SKM-1 (cell line): ENCODE results near the gene KRTAP25-1.

Source experiments
- DNase-seq: peaks from one replicate; lab custom pipeline; 2025; ENCODE audit not compliant: unreplicated experiment; lab: John Stamatoyannopoulos, UW

KRTAP25-1 gene, protein sequence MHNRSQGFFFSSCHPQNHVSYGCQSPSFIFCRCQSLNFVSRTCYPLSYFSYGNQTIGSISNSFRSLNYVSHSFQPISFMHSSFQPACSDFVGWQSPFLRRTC

DNA sequence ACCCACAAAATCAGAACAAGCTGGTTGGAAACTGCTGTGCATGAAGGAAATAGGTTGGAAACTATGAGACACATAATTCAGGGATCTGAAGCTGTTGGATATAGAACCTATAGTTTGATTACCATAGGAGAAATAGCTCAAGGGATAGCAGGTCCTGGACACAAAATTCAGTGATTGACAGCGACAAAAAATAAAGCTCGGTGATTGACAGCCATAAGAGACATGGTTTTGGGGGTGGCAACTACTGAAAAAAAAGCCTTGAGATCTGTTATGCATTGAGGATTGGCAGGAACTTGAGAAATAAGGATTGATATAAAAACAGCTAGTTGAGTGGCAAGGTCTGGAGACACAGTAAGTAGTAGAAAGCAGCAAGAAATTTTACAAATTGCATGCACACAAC is at the start of gene KRTAP25-1:
TSS of gene KRTAP25-1 (minus strand) at position 300 of the 400 bp plus-strand sequence. CDS start at position 276, 24 bp downstream.
- no peak for DNase-seq

DNA sequence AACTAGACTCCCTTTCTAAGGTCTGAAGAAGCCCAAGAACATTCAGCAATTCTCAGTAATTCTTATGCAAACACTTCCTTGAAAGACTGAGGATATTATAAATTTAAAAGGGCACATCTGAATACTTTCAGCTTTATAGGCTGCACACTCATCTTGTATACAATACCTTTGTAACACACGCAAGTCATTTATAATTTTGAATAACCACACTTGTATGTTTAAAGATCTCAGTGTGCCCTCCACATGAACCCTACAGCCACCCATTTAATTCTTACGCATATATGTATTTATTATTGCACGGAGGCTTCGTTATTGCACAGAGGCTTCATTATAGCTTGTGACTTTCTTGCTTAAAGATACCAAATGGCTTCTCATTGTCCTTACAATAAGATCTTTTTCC is 49.4 kb upstream of the KRTAP25-1 start:
- DNase-seq = no peak

DNA sequence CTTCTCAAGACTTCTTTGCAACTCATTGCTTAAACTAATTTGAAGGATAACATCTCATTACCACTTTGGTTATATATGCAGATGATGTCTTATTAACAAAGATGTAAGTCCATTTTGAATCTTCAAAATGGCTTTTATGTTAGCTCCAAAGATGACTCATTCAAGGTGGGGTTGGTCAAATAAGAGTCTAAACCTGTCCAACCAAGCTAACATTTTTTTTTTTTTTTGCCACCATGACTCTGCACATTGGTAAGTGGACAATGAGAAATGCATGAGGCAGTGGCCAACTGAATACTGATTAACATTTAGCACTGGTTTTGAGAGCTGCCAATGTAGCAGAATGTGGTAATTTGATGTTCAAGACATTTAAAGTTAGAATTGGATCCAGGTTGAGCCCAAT is 48.5 kb upstream of the KRTAP25-1 start:
- DNase-seq = no peak

DNA sequence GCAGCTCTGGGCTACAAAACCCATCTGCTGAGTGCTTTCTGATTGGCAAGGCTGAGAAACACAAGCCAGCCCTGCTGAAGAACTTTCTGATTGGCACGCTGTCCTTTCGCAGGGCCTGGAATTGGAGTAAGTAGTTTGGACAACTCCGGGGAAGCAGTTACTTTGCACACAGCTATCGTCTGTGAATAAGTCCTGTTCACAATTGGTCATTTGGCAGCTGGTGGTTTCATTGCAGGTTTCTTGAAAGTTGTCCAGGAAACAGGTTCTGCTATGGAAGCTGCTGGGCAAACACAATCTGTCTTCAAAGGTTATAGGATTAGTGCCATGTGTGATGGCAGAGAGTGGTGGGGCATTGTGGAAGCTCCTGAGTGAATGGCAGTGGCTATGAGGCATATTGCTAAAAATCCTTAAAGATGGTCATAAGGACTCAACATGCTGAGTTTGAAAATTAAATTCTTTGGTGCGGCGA is 48.0 kb upstream of the KRTAP25-1 start, which contains the start of gene KRTAP27-1:
TSS of gene KRTAP27-1 (minus strand) at position 419 of the 469 bp plus-strand sequence. CDS start at position 393, 26 bp downstream.
- no peak for DNase-seq

DNA sequence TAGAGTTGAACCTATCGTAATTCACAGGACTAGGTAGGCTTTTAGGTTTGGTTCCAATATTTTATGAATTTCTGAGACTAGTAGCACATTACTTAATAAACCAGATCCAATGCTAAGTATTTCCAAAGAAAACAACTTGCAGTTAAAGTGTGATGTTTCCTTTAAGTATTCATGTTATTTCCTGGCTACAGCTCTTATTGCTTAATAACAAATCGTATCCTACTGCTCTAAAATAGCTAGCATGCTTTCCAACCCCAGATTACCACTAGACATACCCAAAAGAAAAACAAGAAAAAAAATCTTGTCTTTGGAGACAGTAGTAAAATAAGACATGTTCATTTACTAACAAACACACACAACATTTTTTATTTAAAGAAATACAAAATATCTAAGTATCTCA is 47.3 kb upstream of the KRTAP25-1 start:
- no peak for DNase-seq

DNA sequence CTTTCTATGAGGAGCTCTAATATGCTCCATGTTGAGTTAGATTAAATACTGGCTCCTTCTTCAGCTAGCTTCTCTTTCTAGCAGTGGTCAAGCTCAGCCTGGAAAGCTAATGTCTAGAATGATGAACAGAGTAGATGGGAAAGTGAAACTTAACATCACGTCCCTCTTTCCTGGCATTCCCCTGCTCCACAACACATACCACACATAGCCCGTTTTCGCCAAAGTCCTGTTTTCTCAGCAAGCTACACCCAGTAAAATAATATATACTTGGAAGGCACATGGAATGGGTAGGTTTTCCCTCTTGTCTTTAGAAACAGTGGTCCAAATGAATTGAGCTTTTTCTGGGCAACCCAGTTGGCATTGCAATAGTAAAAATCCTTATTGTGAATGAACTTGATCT is 44.4 kb upstream of the KRTAP25-1 start:
- no peak for DNase-seq

DNA sequence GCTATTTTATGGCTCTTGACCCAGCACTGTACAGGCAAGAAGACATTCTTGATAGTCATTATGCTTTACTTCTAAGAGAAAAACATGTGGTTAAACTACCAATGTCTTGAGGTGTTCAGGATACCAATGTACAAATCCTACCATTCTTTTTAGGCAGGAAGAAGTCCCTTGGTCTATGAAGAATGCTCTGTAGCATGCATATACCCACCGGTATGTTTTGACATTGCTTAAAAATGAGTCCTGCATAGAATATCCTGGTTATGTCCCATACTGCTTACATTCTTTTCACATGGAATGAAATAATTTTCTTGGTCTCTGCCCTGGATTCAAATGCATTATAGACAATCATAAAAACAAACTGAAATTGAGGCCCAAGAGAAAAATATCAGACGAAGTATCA is 43.4 kb upstream of the KRTAP25-1 start:
- no peak for DNase-seq

DNA sequence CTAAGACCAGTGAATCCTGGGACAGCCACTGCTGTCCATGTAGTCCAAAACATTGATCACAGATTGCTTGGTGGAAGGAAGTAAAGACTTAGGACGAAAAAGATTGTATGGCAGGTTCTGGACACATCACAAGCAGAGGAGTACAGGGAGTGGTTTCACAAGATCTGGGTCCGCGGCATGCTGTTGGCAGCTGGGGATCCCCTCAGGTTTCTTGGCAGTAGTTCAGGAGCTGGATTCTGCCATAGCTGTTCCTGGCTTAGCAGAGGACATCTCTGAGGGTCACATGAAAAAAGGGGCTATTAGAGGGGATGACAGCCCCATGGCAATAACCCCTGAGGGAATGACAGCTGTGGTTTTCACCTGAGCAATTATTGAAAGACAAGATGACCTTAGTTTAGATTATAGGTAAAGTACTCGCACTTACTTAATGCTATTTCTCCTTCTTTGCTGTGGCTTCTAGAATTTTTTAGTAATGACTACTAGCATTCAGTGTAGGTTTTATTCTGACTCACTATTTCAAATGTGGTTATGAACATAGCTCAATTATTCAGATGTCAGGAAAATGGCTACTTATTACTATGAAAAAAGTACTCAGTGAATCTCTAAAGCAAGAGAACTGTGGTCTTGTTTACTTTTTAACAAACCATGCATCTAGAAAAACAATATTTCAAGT is 40.0 kb upstream of the KRTAP25-1 start:
- no peak for DNase-seq

DNA sequence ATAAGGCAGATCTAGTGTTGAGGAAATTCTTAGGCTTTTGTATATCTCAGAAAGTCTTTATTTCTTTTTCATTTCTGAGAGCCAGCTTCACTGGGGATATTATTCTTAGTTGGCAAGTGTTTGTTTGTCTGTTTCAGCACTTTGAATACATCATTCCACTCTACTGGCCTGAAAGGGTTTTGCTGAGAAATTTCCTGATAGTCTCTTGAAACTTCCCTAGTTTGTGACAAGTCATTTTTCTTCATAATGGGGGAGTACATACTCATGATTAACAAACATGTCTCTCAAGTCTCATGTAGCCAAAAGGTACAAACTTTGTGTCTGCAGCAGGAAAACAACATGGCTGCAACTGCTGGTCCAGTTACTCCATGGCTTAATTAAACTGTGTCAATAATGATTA is 37.1 kb upstream of the KRTAP25-1 start:
- DNase-seq = no peak

DNA sequence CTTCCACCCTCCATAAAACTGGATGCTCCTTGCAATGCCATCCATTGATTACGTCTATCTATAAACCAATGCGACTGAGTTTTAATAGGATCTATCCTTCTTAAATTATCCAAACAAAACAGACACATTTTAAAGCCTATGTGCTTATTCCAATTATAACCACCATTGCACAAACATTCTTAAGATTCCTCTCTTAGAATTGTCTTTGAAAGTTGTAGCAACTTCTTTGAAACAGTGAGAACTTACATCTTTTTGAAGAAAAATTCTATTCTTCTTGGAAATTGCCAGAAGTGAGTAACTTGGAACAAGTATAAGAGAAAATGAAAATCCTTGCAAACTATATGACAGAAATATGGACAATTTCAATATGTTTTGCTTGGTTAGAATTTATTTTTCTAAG is 30.9 kb upstream of the KRTAP25-1 start, which contains the start of gene KRTAP26-1:
TSS of gene KRTAP26-1 (minus strand) at position 101 of the 400 bp plus-strand sequence. CDS start 280 bp downstream, outside the sequence.
- no peak for DNase-seq

DNA sequence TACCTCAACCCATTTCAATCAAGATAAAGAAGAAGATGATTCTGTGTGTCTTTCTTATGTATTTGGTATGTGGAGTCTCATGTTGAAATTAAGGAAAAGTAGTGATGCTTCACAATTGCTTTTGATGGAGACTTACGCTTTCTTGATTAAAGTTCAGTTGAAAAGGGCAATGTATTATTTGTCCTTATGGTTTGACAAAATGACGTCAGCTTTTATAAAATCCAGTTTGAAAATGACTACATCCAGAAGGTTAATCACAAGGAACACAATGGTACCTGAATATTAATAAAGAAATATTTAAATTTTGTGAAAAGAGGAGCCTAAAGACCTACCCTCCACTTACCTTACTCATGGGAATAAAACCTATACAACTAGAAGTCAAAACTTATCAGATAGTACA is 26.4 kb upstream of the KRTAP25-1 start:
- DNase-seq = no peak

DNA sequence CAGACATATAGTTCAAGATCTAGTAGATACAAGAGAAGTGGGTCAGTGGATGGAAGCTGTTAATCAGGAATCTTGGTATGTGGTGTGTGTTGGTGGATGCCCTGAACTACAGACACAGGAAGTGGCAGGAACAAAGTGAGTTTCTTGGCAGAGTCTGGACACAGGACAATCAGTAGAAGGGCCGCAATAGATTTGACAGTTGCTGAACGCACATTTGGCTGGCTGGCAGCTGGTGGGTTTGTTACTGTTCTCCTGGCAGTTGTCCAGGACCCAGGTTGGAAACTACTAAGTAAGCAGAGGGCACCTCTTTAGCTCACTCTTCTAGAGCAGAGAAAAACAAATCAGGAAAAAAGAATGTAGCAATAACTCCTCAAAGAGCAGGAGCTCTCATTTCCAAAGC is 17.6 kb upstream of the KRTAP25-1 start:
- DNase-seq = no peak

DNA sequence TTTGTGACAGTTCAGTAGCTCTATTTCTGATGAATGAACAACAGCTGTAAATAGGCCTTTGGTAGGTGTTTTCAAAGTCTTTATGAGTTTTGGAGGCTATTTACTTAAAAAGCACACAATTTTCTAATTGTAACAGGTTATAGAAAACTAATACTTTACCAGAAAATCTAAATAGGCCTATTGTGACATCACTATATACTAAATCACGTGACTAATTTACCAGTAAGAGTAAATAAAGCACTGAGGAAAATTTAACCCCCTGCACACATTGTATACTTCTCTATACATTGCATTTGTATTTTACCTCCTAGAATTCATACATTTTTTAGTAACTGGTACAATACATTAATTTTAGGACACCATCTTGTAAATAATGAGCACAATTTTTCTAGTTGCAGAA is 15.8 kb upstream of the KRTAP25-1 start:
- no peak for DNase-seq

DNA sequence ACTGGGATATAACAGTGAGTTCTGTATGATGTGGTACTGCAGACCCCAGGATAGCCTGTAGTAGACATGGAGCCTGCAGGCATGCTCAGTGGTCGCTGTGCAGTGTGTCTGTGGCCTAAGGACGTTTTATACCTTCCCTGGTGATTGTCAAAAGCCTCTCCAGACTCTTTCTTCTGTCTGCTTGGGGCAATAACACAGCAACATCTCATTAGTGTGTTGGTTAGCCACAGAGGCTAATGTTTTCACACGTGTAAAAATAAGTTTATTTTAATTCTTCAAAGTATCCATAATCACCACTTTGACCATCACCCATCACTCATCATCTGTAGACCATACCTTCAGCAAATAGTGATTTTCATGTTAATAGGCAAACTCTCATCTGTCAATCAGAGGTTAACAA is 6.5 kb downstream of the KRTAP25-1 start, which contains the start of gene KRTAP24-1:
TSS of gene KRTAP24-1 (minus strand) at position 101 of the 400 bp plus-strand sequence. CDS start at position 83, 18 bp downstream.
- DNase-seq = no peak

DNA sequence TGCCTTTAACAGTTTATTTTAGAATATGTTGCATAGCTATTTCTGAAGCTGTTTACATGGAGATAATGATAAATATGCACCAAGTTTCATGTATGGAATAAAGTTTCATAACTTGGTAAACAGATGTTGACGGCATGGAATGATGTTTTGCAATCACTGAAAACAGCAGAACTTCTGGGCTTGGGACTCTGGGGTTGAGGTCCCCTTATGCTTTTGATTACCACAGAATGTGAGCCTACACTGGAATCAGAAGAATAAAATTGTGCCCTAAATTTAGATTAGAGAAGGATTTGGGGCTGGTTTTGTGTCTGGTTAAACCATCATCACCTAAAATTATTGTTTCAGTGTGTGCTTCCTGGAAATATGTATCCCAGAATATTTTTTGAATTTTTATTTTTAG is 17.7 kb downstream of the KRTAP25-1 start:
- DNase-seq = no peak

DNA sequence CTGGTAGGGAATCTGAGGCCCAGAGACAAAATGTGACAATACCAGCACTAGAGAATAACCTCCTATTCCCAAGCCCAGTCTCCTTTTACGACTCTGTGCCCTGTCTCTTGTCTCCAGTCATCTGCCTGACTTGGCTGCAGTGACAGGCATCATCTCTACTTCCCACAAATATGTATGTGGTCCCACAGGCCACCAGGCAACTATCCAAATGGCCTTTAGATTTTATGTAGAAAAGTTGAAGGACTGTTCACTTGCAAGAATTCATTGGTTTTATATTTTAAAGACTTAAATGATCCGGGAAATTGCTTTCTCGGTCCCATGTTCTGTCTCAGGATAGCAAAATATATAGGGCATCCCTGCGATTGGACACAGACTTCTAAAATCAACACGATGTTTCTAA is 18.2 kb downstream of the KRTAP25-1 start:
- no peak for DNase-seq

DNA sequence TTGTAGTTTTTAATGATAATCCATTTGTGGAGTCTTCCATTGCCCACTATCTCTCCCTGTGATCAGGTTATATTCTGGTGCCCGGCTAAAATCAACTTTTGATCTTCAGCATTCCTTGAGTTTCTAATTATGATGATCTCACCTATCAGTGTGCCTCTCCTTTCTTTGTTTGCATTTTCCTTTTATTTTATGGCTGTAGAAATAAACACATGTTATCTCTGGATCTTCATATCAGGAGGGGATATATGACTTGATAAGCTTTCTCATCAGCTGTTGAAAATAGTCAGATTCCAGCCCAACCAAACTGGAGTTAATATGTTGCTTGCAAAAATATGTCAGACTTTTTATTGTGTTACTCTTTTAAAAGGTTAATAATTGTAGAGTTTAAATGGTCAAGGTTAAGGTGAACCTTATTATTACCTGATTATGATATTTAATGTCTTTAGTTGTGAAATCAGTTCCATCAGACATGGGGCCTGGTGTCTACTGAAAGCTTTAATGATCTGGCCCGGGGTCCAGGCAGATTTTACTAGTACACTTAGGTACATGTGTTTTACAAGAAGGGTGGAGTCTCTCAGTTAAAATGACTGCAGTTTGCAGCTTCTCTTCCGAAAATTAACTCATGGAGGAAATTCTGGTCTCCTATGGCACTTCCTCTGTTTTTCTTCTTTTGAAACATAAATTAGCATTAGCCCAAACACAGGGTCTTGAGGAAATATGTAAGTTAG is 19.3 kb downstream of the KRTAP25-1 start:
- no peak for DNase-seq

DNA sequence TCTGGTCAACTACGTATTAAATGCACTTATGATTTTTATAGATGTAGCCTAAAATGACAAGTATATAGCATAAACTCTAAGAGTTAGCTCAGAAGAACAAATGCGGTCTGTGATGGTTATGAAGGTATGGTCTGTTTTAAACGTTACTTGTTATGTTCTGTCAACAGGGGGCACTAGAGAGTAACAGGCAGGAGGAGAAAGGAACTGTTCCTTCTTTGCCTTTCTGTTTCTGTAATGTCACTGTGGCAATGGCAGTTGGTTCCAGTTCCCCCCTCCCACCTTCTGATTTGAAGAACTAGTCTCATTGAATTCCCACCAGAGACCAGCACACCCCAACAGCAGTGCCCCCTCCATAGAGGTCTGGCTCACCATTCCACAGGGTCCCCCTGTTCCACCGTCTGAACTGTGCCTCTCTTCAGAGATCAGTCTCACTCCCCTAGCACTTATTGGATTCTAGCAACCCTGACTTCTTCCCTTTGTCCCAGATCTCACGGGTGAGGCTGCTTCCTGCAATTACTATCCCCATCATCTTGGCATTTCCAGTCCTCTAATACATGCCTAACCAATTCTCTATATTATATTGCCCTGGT is 20.6 kb downstream of the KRTAP25-1 start:
- DNase-seq = peak; percentile 7

DNA sequence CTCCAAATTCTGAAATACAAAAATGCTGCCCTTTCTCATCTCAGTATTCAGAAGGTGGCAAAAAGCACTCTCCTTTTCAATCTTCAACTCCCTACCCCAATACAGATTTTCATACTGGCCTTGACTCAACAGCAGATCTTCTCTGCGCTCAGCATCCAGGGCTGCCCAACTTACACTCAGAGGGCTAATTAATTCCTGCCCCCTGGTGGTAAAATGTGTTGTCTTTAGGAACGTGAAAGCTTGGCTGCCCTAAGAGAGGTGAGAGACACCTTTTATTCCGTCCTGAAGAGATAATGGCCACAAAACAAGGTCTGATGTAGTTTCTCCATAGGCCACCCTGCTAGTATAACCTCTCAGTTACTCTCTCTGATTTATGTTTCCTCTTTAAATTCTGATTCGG is 31.5 kb downstream of the KRTAP25-1 start:
- DNase-seq = no peak

DNA sequence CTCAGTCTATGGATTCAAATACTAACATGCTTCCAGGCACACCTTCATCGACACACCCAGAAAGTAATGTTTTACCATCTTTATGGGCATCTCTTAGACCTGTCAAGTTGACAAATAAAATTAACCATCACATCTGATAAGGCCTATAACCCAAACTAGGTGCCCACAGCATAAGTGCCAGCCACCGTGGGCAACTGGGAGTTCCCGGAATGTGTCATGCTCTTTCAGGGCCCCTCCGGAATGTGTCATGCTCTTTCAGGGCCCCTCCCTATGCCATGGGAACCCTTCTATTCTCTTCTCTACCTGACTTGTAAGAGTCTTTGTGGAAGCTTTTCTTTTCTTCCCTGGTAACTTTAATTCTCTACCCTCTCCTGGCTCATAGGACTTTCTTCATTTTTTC is 33.2 kb downstream of the KRTAP25-1 start:
- DNase-seq = no peak

DNA sequence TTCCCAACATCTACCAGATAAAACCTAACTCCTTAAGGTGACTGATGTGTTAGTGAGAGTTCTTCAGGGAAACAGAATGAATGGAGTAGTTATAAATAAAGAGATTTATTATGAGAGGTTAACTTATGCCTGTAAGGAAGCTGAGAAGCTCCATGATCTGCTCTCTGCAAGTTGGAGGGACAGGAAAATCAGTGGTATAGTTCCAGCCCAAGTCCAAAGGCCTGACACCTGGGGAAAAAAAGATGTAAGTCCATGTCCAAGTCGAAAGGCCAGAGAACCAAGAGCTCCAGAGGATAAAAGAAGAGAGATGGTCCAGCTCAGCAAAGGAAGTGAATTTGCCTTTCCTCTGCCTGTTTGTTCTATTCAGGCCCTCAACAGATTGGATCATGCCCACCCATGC is 33.6 kb downstream of the KRTAP25-1 start:
- DNase-seq = no peak

DNA sequence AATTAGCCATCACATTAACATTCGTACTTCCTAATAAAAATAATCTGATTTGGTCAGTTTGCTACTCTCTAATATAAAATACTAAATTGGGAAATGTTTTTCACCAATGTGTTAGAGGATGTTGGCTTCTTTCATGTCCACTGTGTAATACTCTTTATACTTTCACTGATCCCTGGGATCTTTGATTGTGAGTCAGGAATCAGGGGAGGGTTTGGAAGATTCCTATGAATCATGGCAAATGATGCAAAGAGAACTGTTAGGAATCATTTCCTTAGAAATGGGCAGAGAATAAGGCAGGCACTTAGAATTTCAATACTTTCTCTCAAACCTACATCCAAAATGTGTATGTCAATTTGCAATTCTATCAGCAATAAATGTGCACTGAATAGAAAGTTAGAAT is 37.5 kb downstream of the KRTAP25-1 start:
- no peak for DNase-seq
